Choroid plexus epithelial cell (primary cell): ENCODE results near the gene BHLHE41.

Experiments
- DNase-seq: peaks from one replicate; pipeline ENCODE4 v3.0.0-alpha.2; 2010; ENCODE audit warnings: low read depth
- H3K4me3 ChIP-seq: 2 replicates; pipeline ENCODE4 v1.5.1; 2011; ENCODE audit warnings: low read depth, mild to moderate bottlenecking, control low read depth, low read length, moderate library complexity
- TF ChIP-seq, protein P1 (sequence below): conservative IDR thresholded peaks from 2 replicates; pipeline ENCODE4 v1.5.1; 2011; ENCODE audit warnings: low read depth, mild to moderate bottlenecking, control low read depth, inconsistent platforms, low read length, moderate library complexity

The BHLHE41 gene

DNA sequence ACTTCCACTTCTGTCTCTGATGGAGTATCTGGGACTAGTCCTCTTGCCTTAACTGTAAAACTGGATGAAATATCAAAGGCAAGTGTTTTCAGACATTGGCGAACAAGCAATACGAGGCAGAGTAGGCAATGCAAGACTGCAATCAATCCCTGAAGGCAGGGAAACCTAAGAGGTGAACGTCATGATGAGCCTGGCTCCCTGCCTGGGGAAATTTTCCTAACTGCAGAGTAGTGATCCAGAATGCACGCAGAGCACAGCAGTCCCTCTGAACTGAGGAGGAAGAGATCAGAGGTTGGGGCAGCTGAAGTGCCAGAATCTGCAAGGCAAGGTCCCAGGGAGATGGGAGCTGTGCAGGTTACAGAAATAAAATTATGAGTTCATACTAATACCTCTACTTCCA lies 18.5 kb downstream of the BHLHE41 start:
- TF ChIP-seq, protein P1, sequence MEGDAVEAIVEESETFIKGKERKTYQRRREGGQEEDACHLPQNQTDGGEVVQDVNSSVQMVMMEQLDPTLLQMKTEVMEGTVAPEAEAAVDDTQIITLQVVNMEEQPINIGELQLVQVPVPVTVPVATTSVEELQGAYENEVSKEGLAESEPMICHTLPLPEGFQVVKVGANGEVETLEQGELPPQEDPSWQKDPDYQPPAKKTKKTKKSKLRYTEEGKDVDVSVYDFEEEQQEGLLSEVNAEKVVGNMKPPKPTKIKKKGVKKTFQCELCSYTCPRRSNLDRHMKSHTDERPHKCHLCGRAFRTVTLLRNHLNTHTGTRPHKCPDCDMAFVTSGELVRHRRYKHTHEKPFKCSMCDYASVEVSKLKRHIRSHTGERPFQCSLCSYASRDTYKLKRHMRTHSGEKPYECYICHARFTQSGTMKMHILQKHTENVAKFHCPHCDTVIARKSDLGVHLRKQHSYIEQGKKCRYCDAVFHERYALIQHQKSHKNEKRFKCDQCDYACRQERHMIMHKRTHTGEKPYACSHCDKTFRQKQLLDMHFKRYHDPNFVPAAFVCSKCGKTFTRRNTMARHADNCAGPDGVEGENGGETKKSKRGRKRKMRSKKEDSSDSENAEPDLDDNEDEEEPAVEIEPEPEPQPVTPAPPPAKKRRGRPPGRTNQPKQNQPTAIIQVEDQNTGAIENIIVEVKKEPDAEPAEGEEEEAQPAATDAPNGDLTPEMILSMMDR = no peak
- H3K4me3 ChIP-seq = no peak overlapping the region
- peak; percentile 60 for DNase-seq

GRCh38 chr12:26102953-26103352 lies 21.9 kb downstream of the BHLHE41 start:
- DNase-seq = no peak
- TF ChIP-seq, protein P1 = no peak

GRCh38 chr12:26101763-26102162 lies 23.1 kb downstream of the BHLHE41 start:
- DNase-seq = no peak
- TF ChIP-seq, protein P1 = no peak
- no peak overlapping the region for H3K4me3 ChIP-seq

More at GRCh38 chr12:26102953-26103352, 21.9 kb downstream of the BHLHE41 start:
- H3K4me3 ChIP-seq = no peak overlapping the region

DNA sequence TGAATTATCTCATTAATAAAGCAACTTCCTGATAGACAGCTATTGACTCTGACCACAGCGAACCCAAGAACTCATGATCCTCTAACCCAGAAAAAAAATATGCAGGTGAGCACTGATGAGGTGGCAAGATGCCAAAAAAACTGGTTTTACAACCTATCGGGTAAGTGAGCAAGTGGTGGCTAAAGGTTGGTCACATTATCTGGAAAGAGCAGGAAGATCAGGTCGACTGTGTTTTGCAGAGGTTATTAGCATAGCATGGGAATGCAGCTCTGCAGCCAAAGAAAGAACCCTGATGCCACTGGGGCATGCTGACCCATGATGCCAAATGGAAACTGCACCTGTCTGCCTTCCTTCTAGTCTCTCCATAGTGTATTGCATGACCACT lies 23.5 kb downstream of the BHLHE41 start:
- TF ChIP-seq, protein P1 = no peak
- no peak for DNase-seq
- no peak overlapping the region for H3K4me3 ChIP-seq

GRCh38 chr12:26100666-26101349 lies 24.0 kb downstream of the BHLHE41 start:
- H3K4me3 ChIP-seq = no peak overlapping the region
- no peak for DNase-seq
- TF ChIP-seq, protein P1 = no peak

GRCh38 chr12:26097046-26097878 lies 27.6 kb downstream of the BHLHE41 start:
- peak; percentile 87 for DNase-seq
- TF ChIP-seq, protein P1 = peak; percentile 98
- H3K4me3 ChIP-seq = no peak overlapping the region
